Karpas-422 (cell line): ENCODE data around the gene REM1. TPM values are rescaled to one million over a fixed set of nuclear protein-coding genes. Genes with fewer than 3 reads are reported as not detected.
"Not testable (repeated sequence)": the region's sequence is repeated elsewhere in the genome, so short reads cannot be mapped to it uniquely, and the experiment has no call there.

ENCODE experiments used
- DNase-seq: peaks from one replicate; pipeline ENCODE4 v3.0.0-alpha.2; 2015
- H2AFZ ChIP-seq: fragments of 200-600 bp; sonication (generic); 2 replicates; pipeline ENCODE4 v1.6.1; 2014; ENCODE audit warnings: antibody characterized with exemption, low read length, mixed read lengths
- H3K27ac ChIP-seq: fragments of 200-600 bp; sonication (generic); 2 replicates; pipeline ENCODE4 v1.5.1; 2014; ENCODE audit warnings: mild to moderate bottlenecking, low read length, moderate library complexity
- H3K27me3 ChIP-seq: fragments of 200-600 bp; sonication (generic); 2 replicates; pipeline ENCODE4 v1.6.1; 2014; ENCODE audit warnings: low read length, mixed read lengths
- H3K36me3 ChIP-seq: fragments of 200-600 bp; sonication (generic); 2 replicates; pipeline ENCODE4 v1.6.1; 2014; ENCODE audit warnings: low read length, mixed read lengths; ENCODE audit not compliant: insufficient read depth
- H3K4me1 ChIP-seq: fragments of 200-600 bp; sonication (generic); 2 replicates; pipeline ENCODE4 v1.6.1; 2014; ENCODE audit warnings: mild to moderate bottlenecking, low read length, mixed read lengths
- H3K4me2 ChIP-seq: fragments of 200-600 bp; sonication (generic); 2 replicates; pipeline ENCODE4 v1.6.1; 2014; ENCODE audit warnings: low read length, low read depth, mild to moderate bottlenecking; ENCODE audit not compliant: poor library complexity, severe bottlenecking
- H3K4me3 ChIP-seq: fragments of 200-600 bp; sonication (generic); 2 replicates; pipeline ENCODE4 v1.5.1; 2014; ENCODE audit warnings: mild to moderate bottlenecking, antibody characterized with exemption, low read length, mixed read lengths
- H3K79me2 ChIP-seq: fragments of 200-600 bp; sonication (generic); 2 replicates; pipeline ENCODE4 v1.6.1; 2014; ENCODE audit warnings: mild to moderate bottlenecking, low read length, mixed read lengths
- H3K9ac ChIP-seq: fragments of 200-600 bp; sonication (generic); 2 replicates; pipeline ENCODE4 v1.6.0; 2014; ENCODE audit warnings: low read length
- H3K9me2 ChIP-seq: fragments of 200-600 bp; sonication (generic), shearing (Covaris generic); replicated peaks from 2 replicates; pipeline ENCODE4 v1.6.0; 2014; ENCODE audit warnings: mild to moderate bottlenecking, low read length, moderate library complexity; ENCODE audit not compliant: insufficient read depth
- H3K9me3 ChIP-seq: fragments of 300-700, 200-600 bp; sonication (generic); 2 replicates; pipeline ENCODE4 v1.6.1; 2014; ENCODE audit warnings: low read length, mixed read lengths
- H4K20me1 ChIP-seq: fragments of 200-600 bp; sonication (generic); 2 replicates; pipeline ENCODE4 v1.6.1; 2014; ENCODE audit warnings: mild to moderate bottlenecking, antibody characterized with exemption, low read length, low read depth; ENCODE audit not compliant: insufficient read depth
- total RNA-seq: library from RNA; depleted of rRNA; stranded (reverse); fragments of >200 nt; shearing (Covaris generic); gene quantifications from 2 replicates; pipeline ENCODE4 v1.2.3, GENCODE V29; 2014; ENCODE audit warnings: low replicate concordance

The REM1 gene
- total RNA-seq, 1 experiment from 2014 or later, result not detected

- no peak within 1 kb of the TSS for H3K27ac ChIP-seq
- H3K36me3 ChIP-seq, result peaks cover 5% of the 10 kb centered on the region; the same call in 1 of the 2 replicates
- peak within 1 kb of the TSS; percentile 87 for H3K4me3 ChIP-seq
- H3K4me1 ChIP-seq, result peaks cover 14% of the 10 kb centered on the region
- peak within 1 kb of the TSS; percentile 88 for H3K9ac ChIP-seq
- H4K20me1 ChIP-seq, result peaks cover 12% of the 10 kb centered on the region; the same call in 1 of the 2 replicates
- DNase-seq, result peak; percentile 97
- no peaks in the 10 kb centered on the region for H3K27me3 ChIP-seq
- peaks cover 44% of the 10 kb centered on the region for H3K79me2 ChIP-seq
- peak within 1 kb of the TSS; percentile 69; the same call in 1 of the 2 replicates for H2AFZ ChIP-seq
- peak within 1 kb of the TSS; percentile 78 for H3K4me2 ChIP-seq
- H3K9me2 ChIP-seq, result no peaks in the 10 kb centered on the region
- H3K9me3 ChIP-seq, result no peaks in the 10 kb centered on the region
These were observed 39.3 kb downstream of the REM1 start, which contains the start of gene HM13 for GRCh38 chr20:31514154-31515071. Gene HM13 (plus strand): TSS chr20:31514442. CDS start chr20:31514552, 110 bp downstream.

GRCh38 chr20:31515072-31515774 is 40.1 kb downstream of the REM1 start:
- peaks cover 52% of the 10 kb centered on the region for H3K79me2 ChIP-seq
- H3K36me3 ChIP-seq, result peaks cover 5% of the 10 kb centered on the region; the same call in 1 of the 2 replicates
- H3K9me3 ChIP-seq, result no peaks in the 10 kb centered on the region
- DNase-seq, result no peak
- H2AFZ ChIP-seq, result no peak overlapping the region; the same call in 1 of the 2 replicates
- no peaks in the 10 kb centered on the region for H3K9me2 ChIP-seq
- H3K4me3 ChIP-seq, result peak overlapping the region; percentile 87
- no peaks in the 10 kb centered on the region for H3K27me3 ChIP-seq
- H3K27ac ChIP-seq, result 0 out of 2 replicates have a peak overlapping the region, but pooled peaks have one; percentile 5
- peak overlapping the region; percentile 88 for H3K9ac ChIP-seq
- H3K4me1 ChIP-seq, result peaks cover 14% of the 10 kb centered on the region
- peak overlapping the region; percentile 78 for H3K4me2 ChIP-seq
- peaks cover 12% of the 10 kb centered on the region; the same call in 1 of the 2 replicates for H4K20me1 ChIP-seq

- peak overlapping the region; percentile 87 for H3K4me3 ChIP-seq
- H3K36me3 ChIP-seq, result peaks cover 5% of the 10 kb centered on the region; the same call in 1 of the 2 replicates
- H4K20me1 ChIP-seq, result peaks cover 14% of the 10 kb centered on the region; the same call in 1 of the 2 replicates
- peak overlapping the region; percentile 88 for H3K9ac ChIP-seq
- no peaks in the 10 kb centered on the region for H3K27me3 ChIP-seq
- H3K4me2 ChIP-seq, result peak overlapping the region; percentile 78
- H3K9me2 ChIP-seq, result no peaks in the 10 kb centered on the region
- peaks cover 57% of the 10 kb centered on the region for H3K79me2 ChIP-seq
- no peak for DNase-seq
- 0 out of 2 replicates have a peak overlapping the region, but pooled peaks have one; percentile 5 for H3K27ac ChIP-seq
- H3K9me3 ChIP-seq, result no peaks in the 10 kb centered on the region
- H3K4me1 ChIP-seq, result peaks cover 14% of the 10 kb centered on the region
- no peak overlapping the region for H2AFZ ChIP-seq
These were observed 40.7 kb downstream of the REM1 start for GRCh38 chr20:31515775-31516107.

GRCh38 chr20:31516166-31516565 is 41.1 kb downstream of the REM1 start:
- no peak overlapping the region for H2AFZ ChIP-seq
- H3K4me2 ChIP-seq, result peak overlapping the region; percentile 78
- H3K9ac ChIP-seq, result peak overlapping the region; percentile 88
- peaks cover 18% of the 10 kb centered on the region; the same call in 1 of the 2 replicates for H4K20me1 ChIP-seq
- no peak overlapping the region for H3K27ac ChIP-seq
- H3K27me3 ChIP-seq, result no peaks in the 10 kb centered on the region
- H3K36me3 ChIP-seq, result peaks cover 9% of the 10 kb centered on the region; the same call in 1 of the 2 replicates
- DNase-seq, result no peak
- H3K4me1 ChIP-seq, result peaks cover 14% of the 10 kb centered on the region
- H3K79me2 ChIP-seq, result peaks cover 61% of the 10 kb centered on the region
- H3K9me2 ChIP-seq, result no peaks in the 10 kb centered on the region
- H3K9me3 ChIP-seq, result no peaks in the 10 kb centered on the region
- H3K4me3 ChIP-seq, result peak overlapping the region; percentile 87

- H3K27me3 ChIP-seq, result no peaks in the 10 kb centered on the region
- H3K9me3 ChIP-seq, result no peaks in the 10 kb centered on the region
- H3K79me2 ChIP-seq, result peaks cover 66% of the 10 kb centered on the region
- peak overlapping the region; percentile 88; the same call in 1 of the 2 replicates for H3K9ac ChIP-seq
- peaks cover 10% of the 10 kb centered on the region; the same call in 1 of the 2 replicates for H3K36me3 ChIP-seq
- no peak overlapping the region for H2AFZ ChIP-seq
- no peaks in the 10 kb centered on the region for H3K9me2 ChIP-seq
- peak overlapping the region; percentile 78 for H3K4me2 ChIP-seq
- no peak overlapping the region for H3K27ac ChIP-seq
- H4K20me1 ChIP-seq, result peaks cover 20% of the 10 kb centered on the region; the same call in 1 of the 2 replicates
- DNase-seq, result no peak
- peak overlapping the region; percentile 87; the same call in 1 of the 2 replicates for H3K4me3 ChIP-seq
- peaks cover 14% of the 10 kb centered on the region for H3K4me1 ChIP-seq
These were observed 41.6 kb downstream of the REM1 start for GRCh38 chr20:31516651-31517050.

- H3K79me2 ChIP-seq, result peaks cover 72% of the 10 kb centered on the region
- H3K9me3 ChIP-seq, result no peaks in the 10 kb centered on the region
- H3K27ac ChIP-seq, result no peak overlapping the region
- no peak overlapping the region for H3K9ac ChIP-seq
- no peak overlapping the region for H3K4me3 ChIP-seq
- H3K4me2 ChIP-seq, result no peak overlapping the region
- H3K36me3 ChIP-seq, result peaks cover 10% of the 10 kb centered on the region; the same call in 1 of the 2 replicates
- no peaks in the 10 kb centered on the region for H3K9me2 ChIP-seq
- H3K4me1 ChIP-seq, result peaks cover 14% of the 10 kb centered on the region
- no peaks in the 10 kb centered on the region for H3K27me3 ChIP-seq
- peaks cover 20% of the 10 kb centered on the region; the same call in 1 of the 2 replicates for H4K20me1 ChIP-seq
- no peak for DNase-seq
- H2AFZ ChIP-seq, result no peak overlapping the region
These were observed 42.3 kb downstream of the REM1 start for GRCh38 chr20:31517373-31517772.

GRCh38 chr20:31521267-31521666 is 46.2 kb downstream of the REM1 start:
- not testable (repeated sequence) for H3K9ac ChIP-seq, H3K4me1 ChIP-seq, H3K4me3 ChIP-seq, H2AFZ ChIP-seq, DNase-seq, H3K27ac ChIP-seq, H3K4me2 ChIP-seq, H3K9me2 ChIP-seq, H3K27me3 ChIP-seq, H3K9me3 ChIP-seq
- Histone ChIP-seq H4K20me1 (peaks cover 25% of the 10 kb centered on the region; the same call in 1 of the 2 replicates), H3K36me3 (peaks cover 14% of the 10 kb centered on the region; the same call in 1 of the 2 replicates), H3K79me2 (peaks cover 83% of the 10 kb centered on the region)
